HG02943 (cell line): ENCODE data around the gene PMEL.
"Not testable (repeated sequence)": the region's sequence is repeated elsewhere in the genome, so short reads cannot be mapped to it uniquely, and the experiment has no call there.

ENCODE experiments used
- ATAC-seq: cut with Tn5 transposase; IDR thresholded peaks from one replicate; pipeline ENCODE4 v1.9.1; 2021; ENCODE audit warnings: mild to moderate bottlenecking, low read depth, moderate library complexity; ENCODE audit not compliant: unreplicated experiment

The PMEL gene

GRCh38 chr12:55925870-55926737 is 39.7 kb downstream of the PMEL start:
- no peak for ATAC-seq

GRCh38 chr12:55925371-55925770 is 40.5 kb downstream of the PMEL start:
- no peak for ATAC-seq

GRCh38 chr12:55923648-55924047 is 42.2 kb downstream of the PMEL start:
- ATAC-seq: not testable (repeated sequence)

- ATAC-seq: no peak
These were observed 43.7 kb downstream of the PMEL start for GRCh38 chr12:55922126-55922525.

GRCh38 chr12:55919032-55919431 is 46.8 kb downstream of the PMEL start:
- ATAC-seq: not testable (repeated sequence)

- ATAC-seq: no peak
These were observed 50.4 kb downstream of the PMEL start for GRCh38 chr12:55915482-55915859.

GRCh38 chr12:55912908-55913307 is 52.9 kb downstream of the PMEL start:
- ATAC-seq: no peak

GRCh38 chr12:55909513-55909884 is 56.3 kb downstream of the PMEL start:
- ATAC-seq: no peak

GRCh38 chr12:55908726-55909512 is 56.9 kb downstream of the PMEL start:
- ATAC-seq: no peak

GRCh38 chr12:55906056-55906455 is 59.8 kb downstream of the PMEL start:
- ATAC-seq: no peak
